Dendritic cell treated with granulocyte-macrophage colony-stimulating factor and Interleukin-4, amounts not matched to agents 40 ng/mL and 50 ng/mL, for 4 days (primary cell): ENCODE data around the gene VASH2.

Experiments
- H3K27ac Mint-ChIP-seq: one replicate; pipeline ENCODE4 v1.8.0; 2022; ENCODE audit warnings: mild to moderate bottlenecking, mixed read lengths
- H3K27me3 Mint-ChIP-seq: one replicate; pipeline ENCODE4 v1.8.0; 2022; ENCODE audit warnings: mild to moderate bottlenecking, mixed read lengths
- H3K36me3 Mint-ChIP-seq: one replicate; pipeline ENCODE4 v1.8.0; 2022; ENCODE audit warnings: low read depth, mixed read lengths
- H3K4me1 Mint-ChIP-seq: one replicate; pipeline ENCODE4 v1.8.0; 2022; ENCODE audit warnings: low read depth, mixed read lengths
- H3K4me3 Mint-ChIP-seq: one replicate; pipeline ENCODE4 v1.8.0; 2022; ENCODE audit warnings: mild to moderate bottlenecking, moderate library complexity, mixed read lengths
- H3K9me3 Mint-ChIP-seq: one replicate; pipeline ENCODE4 v1.8.0; 2022; ENCODE audit warnings: mixed read lengths
- intact Hi-C: fragments of 100-400 bp; cut with micrococcal nuclease; formaldehyde crosslinking; loops from one replicate; pipeline ENCODE4 v1.15.0; 2022

The VASH2 gene

GRCh38 chr1:212942679-212943392, 7.5 kb upstream of the VASH2 start:
- Mint-ChIP-seq H3K27me3 (peaks cover 6% of the 10 kb centered on the region), H3K4me3 (no peak overlapping the region), H3K9me3 (no peaks in the 10 kb centered on the region), H3K36me3 (no peaks in the 10 kb centered on the region), H3K4me1 (peaks cover 36% of the 10 kb centered on the region), H3K27ac (no peak overlapping the region)
- intact Hi-C loops: no loop called here

GRCh38 chr1:212943393-212943710, 7.0 kb upstream of the VASH2 start:
- Mint-ChIP-seq H3K9me3 (peaks cover 3% of the 10 kb centered on the region), H3K4me3 (no peak overlapping the region), H3K36me3 (no peaks in the 10 kb centered on the region), H3K27ac (no peak overlapping the region), H3K4me1 (peaks cover 36% of the 10 kb centered on the region), H3K27me3 (peaks cover 9% of the 10 kb centered on the region)
- intact Hi-C loops: no loop called here

GRCh38 chr1:212944229-212944901, 6.0 kb upstream of the VASH2 start:
- Mint-ChIP-seq H3K4me3 (no peak overlapping the region), H3K9me3 (peaks cover 10% of the 10 kb centered on the region), H3K27ac (no peak overlapping the region), H3K4me1 (peaks cover 36% of the 10 kb centered on the region), H3K36me3 (no peaks in the 10 kb centered on the region), H3K27me3 (peaks cover 19% of the 10 kb centered on the region)
- intact Hi-C loops: no loop called here

- Mint-ChIP-seq H3K27me3 (peaks cover 26% of the 10 kb centered on the region), H3K4me1 (peaks cover 37% of the 10 kb centered on the region), H3K4me3 (no peak overlapping the region), H3K36me3 (no peaks in the 10 kb centered on the region), H3K27ac (no peak overlapping the region), H3K9me3 (peaks cover 10% of the 10 kb centered on the region)
- intact Hi-C loops: loop anchor here (5.0 kb wide), 1 partner anchor 83 kb away; no protein-coding TSS in a partner anchor
Observed at GRCh38 chr1:212945056-212945455, 5.3 kb upstream of the VASH2 start.

GRCh38 chr1:212945463-212946160, 4.7 kb upstream of the VASH2 start:
- H3K4me1 Mint-ChIP-seq: peaks cover 43% of the 10 kb centered on the region
- H3K4me3 Mint-ChIP-seq: no peak overlapping the region
- peaks cover 10% of the 10 kb centered on the region for H3K9me3 Mint-ChIP-seq
- H3K27me3 Mint-ChIP-seq: peaks cover 31% of the 10 kb centered on the region
- H3K27ac Mint-ChIP-seq: no peak overlapping the region
- no peaks in the 10 kb centered on the region for H3K36me3 Mint-ChIP-seq
- intact Hi-C loops: loop anchor here (5.0 kb wide), 1 partner anchor 83 kb away; no protein-coding TSS in a partner anchor

- Mint-ChIP-seq H3K27ac (no peak overlapping the region), H3K9me3 (peaks cover 10% of the 10 kb centered on the region), H3K27me3 (peaks cover 37% of the 10 kb centered on the region), H3K4me3 (no peak overlapping the region), H3K4me1 (peaks cover 49% of the 10 kb centered on the region), H3K36me3 (no peaks in the 10 kb centered on the region)
- intact Hi-C loops: loop anchor here (5.0 kb wide), 1 partner anchor 85 kb away; no protein-coding TSS in a partner anchor
Observed at GRCh38 chr1:212946872-212947271, 3.5 kb upstream of the VASH2 start.

- peaks cover 38% of the 10 kb centered on the region for H3K4me1 Mint-ChIP-seq
- H3K36me3 Mint-ChIP-seq: no peaks in the 10 kb centered on the region
- H3K4me3 Mint-ChIP-seq: no peak overlapping the region
- H3K27me3 Mint-ChIP-seq: peaks cover 62% of the 10 kb centered on the region
- H3K27ac Mint-ChIP-seq: no peak overlapping the region
- intact Hi-C loops: loop anchor here (5.0 kb wide), 1 partner anchor 87 kb away; no protein-coding TSS in a partner anchor
- H3K9me3 Mint-ChIP-seq: peaks cover 10% of the 10 kb centered on the region
Observed at GRCh38 chr1:212949771-212950170, 570 bp upstream of the VASH2 start.

GRCh38 chr1:212951126-212951946, 995 bp downstream of the VASH2 start:
- no peak overlapping the region for H3K27ac Mint-ChIP-seq
- intact Hi-C loops: no loop called here
- peaks cover 74% of the 10 kb centered on the region for H3K27me3 Mint-ChIP-seq

GRCh38 chr1:212951947-212952640, 1.8 kb downstream of the VASH2 start:
- H3K27me3 Mint-ChIP-seq: peaks cover 78% of the 10 kb centered on the region
- H3K4me1 Mint-ChIP-seq: peaks cover 28% of the 10 kb centered on the region
- H3K27ac Mint-ChIP-seq: no peak overlapping the region
- intact Hi-C loops: no loop called here
- H3K9me3 Mint-ChIP-seq: peaks cover 10% of the 10 kb centered on the region
- H3K36me3 Mint-ChIP-seq: no peaks in the 10 kb centered on the region
- no peak overlapping the region for H3K4me3 Mint-ChIP-seq

More at GRCh38 chr1:212951126-212951946, 995 bp downstream of the VASH2 start:
- peak overlapping the region; percentile 73 for H3K4me3 Mint-ChIP-seq
- H3K9me3 Mint-ChIP-seq: peaks cover 10% of the 10 kb centered on the region
- H3K36me3 Mint-ChIP-seq: no peaks in the 10 kb centered on the region
- peaks cover 31% of the 10 kb centered on the region for H3K4me1 Mint-ChIP-seq

- Mint-ChIP-seq H3K9me3 (peaks cover 10% of the 10 kb centered on the region), H3K36me3 (no peaks in the 10 kb centered on the region), H3K27ac (no peak overlapping the region), H3K27me3 (peaks cover 78% of the 10 kb centered on the region), H3K4me1 (peaks cover 28% of the 10 kb centered on the region), H3K4me3 (no peak overlapping the region)
- intact Hi-C loops: no loop called here
Observed at GRCh38 chr1:212952641-212952976, 2.3 kb downstream of the VASH2 start.

GRCh38 chr1:212953321-212953720, 3.0 kb downstream of the VASH2 start:
- Mint-ChIP-seq H3K27me3 (peaks cover 76% of the 10 kb centered on the region), H3K27ac (no peak overlapping the region), H3K4me1 (peaks cover 28% of the 10 kb centered on the region), H3K4me3 (no peak overlapping the region), H3K9me3 (peaks cover 7% of the 10 kb centered on the region), H3K36me3 (no peaks in the 10 kb centered on the region)
- intact Hi-C loops: no loop called here

GRCh38 chr1:212954514-212954913, 4.2 kb downstream of the VASH2 start:
- peaks cover 28% of the 10 kb centered on the region for H3K4me1 Mint-ChIP-seq
- H3K27me3 Mint-ChIP-seq: peaks cover 64% of the 10 kb centered on the region
- intact Hi-C loops: no loop called here
- H3K36me3 Mint-ChIP-seq: no peaks in the 10 kb centered on the region
- no peak overlapping the region for H3K4me3 Mint-ChIP-seq
- no peak overlapping the region for H3K27ac Mint-ChIP-seq
- H3K9me3 Mint-ChIP-seq: no peaks in the 10 kb centered on the region

GRCh38 chr1:212955098-212955497, 4.8 kb downstream of the VASH2 start:
- intact Hi-C loops: no loop called here
- Mint-ChIP-seq H3K36me3 (no peaks in the 10 kb centered on the region), H3K9me3 (no peaks in the 10 kb centered on the region), H3K4me1 (peaks cover 26% of the 10 kb centered on the region), H3K27me3 (peaks cover 60% of the 10 kb centered on the region), H3K27ac (no peak overlapping the region), H3K4me3 (no peak overlapping the region)
